ENCODE data around the gene MYL5. TPM values are rescaled to one million over a fixed set of nuclear protein-coding genes. Genes with fewer than 3 reads are reported as not detected.

The MYL5 gene
- total and polyA plus RNA-seq, 10 of the 15 experiments (the other 5 are each of a cell fraction or from before 2014, with no cell fraction given) = 1.2 to 13.8 (median 7.1) TPM

DNA sequence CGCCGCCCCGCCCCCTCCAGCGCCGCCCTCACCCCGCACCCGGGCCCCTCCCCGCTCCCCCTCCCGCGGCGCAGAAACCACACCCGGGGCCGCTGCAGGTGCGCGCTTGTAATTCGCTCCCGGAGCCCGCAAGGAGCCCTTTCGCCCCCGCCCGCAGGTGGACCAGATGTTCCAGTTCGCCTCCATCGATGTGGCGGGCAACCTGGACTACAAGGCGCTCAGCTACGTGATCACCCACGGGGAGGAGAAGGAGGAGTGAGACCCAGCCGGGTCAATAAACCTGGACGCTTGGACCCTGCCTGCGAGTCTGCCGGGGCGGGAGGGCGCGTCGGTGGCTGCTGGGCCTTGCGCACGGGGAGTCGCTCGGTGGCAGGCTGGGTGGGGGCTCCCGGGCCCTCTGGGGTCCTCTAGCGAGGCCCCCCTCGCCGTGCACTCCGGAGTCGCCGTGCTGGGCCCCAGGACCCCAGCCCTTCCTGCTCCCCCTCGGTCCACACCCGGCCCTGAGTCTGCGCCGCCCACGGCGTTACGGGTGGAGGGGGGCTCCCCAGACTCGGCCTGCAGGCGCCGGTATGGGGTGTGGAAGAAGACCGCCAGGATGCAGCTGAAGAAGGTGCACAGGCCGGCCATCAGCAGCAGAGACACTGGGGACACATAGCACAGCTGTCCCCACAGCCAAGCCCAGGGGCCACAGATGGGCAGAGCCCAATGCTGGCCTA is 7.6 kb downstream of the MYL5 start:
- WGBS (ENCODE audit: insufficient coverage, insufficient replicate concordance, low lambda C conversion rate, missing lambda C conversion rate) = 64% methylated on average over 42 of the region's 58 CpGs
- Histone ChIP-seq H3K9ac (ENCODE audit: control insufficient read depth, insufficient read depth, low read length) (no peak overlapping the region), H3K4me2 (ENCODE audit: control insufficient read depth, insufficient read depth) (no peak overlapping the region), H3K79me2 (ENCODE audit: control insufficient read depth, insufficient read depth, low read length) (no peaks in the 10 kb centered on the region), H3K27me3 (replicated peaks in 1 of 2; ENCODE audit: control insufficient read depth in 2 of 2, insufficient read depth in 2 of 2, low read length in 1 of 2) (no peaks in the 10 kb centered on the region), H3K4me3 (no peak overlapping the region), H3K9me3 (replicated peaks; ENCODE audit: control insufficient read depth, insufficient read depth, low read length) (no peaks in the 10 kb centered on the region), H4K20me1 (ENCODE audit: control insufficient read depth, insufficient read depth) (no peaks in the 10 kb centered on the region), H2AFZ (ENCODE audit: control insufficient read depth, low read depth, low read length) (no peak overlapping the region), H3K27ac (ENCODE audit: control insufficient read depth, insufficient read depth) (no peak overlapping the region), H3K4me1 (ENCODE audit: control insufficient read depth, insufficient read depth, low read length) (peaks cover 18% of the 10 kb centered on the region), H3K36me3 (ENCODE audit: control insufficient read depth in 2 of 2, insufficient read depth in 2 of 2, low read length in 1 of 2) (no peaks in the 10 kb centered on the region)
- TF ChIP-seq, protein P1, sequence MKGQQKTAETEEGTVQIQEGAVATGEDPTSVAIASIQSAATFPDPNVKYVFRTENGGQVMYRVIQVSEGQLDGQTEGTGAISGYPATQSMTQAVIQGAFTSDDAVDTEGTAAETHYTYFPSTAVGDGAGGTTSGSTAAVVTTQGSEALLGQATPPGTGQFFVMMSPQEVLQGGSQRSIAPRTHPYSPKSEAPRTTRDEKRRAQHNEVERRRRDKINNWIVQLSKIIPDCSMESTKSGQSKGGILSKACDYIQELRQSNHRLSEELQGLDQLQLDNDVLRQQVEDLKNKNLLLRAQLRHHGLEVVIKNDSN (IDR thresholded peaks at IDR 0.05; ENCODE audit: borderline replicate concordance, extremely low read length, insufficient read depth, low read depth, low read length) = no peak
- TF ChIP-seq, protein P2, sequence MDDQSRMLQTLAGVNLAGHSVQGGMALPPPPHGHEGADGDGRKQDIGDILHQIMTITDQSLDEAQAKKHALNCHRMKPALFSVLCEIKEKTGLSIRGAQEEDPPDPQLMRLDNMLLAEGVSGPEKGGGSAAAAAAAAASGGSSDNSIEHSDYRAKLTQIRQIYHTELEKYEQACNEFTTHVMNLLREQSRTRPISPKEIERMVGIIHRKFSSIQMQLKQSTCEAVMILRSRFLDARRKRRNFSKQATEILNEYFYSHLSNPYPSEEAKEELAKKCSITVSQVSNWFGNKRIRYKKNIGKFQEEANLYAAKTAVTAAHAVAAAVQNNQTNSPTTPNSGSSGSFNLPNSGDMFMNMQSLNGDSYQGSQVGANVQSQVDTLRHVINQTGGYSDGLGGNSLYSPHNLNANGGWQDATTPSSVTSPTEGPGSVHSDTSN (IDR thresholded peaks at IDR 0.05; ENCODE audit: insufficient replicate concordance, low read depth, low read length) = no peak
- TF ChIP-seq E4F1 (IDR thresholded peaks at IDR 0.05; ENCODE audit: borderline replicate concordance, partially characterized antibody) (no peak), NR2C1 (IDR thresholded peaks at IDR 0.05) (no peak), MEF2A (IDR thresholded peaks at IDR 0.05; ENCODE audit: insufficient read depth, low read depth, low read length) (no peak)
- intact Hi-C loops (cut with micrococcal nuclease; ENCODE audit: unreplicated experiment) = no loop called here
- CTCF ChIA-PET = no interaction called here
- POLR2A ChIA-PET = interaction anchor here (0.5 to 1.8 kb wide), 3 partner anchors 9 to 350 kb away, joined by 3 to 5 read pairs (median 4); no protein-coding TSS in a partner anchor
- BruUV-seq (replicated peaks) = no TSS peak
- FAIRE-seq (no peak), DNase-seq (ENCODE audit: low read depth, low spot score) (no peak), ATAC-seq (no peak; the same call in 2 of the 3 replicates)
- RAD21 ChIA-PET (ENCODE audit: unreplicated experiment) = no interaction called here
- SMC1A ChIA-PET (ENCODE audit: uncharacterized antibody, unreplicated experiment) = no interaction called here
- in situ Hi-C loops (cut with MboI) = no loop called here

Data from GM12878 (cell line).